MCF 10A (cell line): ENCODE measurements around the gene TNIK. TPM values are rescaled to one million over a fixed set of nuclear protein-coding genes. Genes with fewer than 3 reads are reported as not detected.
"Not testable (repeated sequence)": the region's sequence is repeated elsewhere in the genome, so short reads cannot be mapped to it uniquely, and the experiment has no call there.

Experiments
- BruUV-seq: library from RNA; stranded (reverse); fragments of 400-500 nt; replicated peaks from 2 replicates; lab custom pipeline; 2021; lab: Mats Ljungman, UMichigan
- CTCF ChIA-PET: fragments of 300-600 bp; sonication (Branson Sonifier 250); formaldehyde crosslinking; extraction: SDS; loops from one replicate; lab custom pipeline; 2021; ENCODE audit warnings: antibody characterized with exemption, inconsistent platforms; lab: Yijun Ruan, JAX
- POLR2A ChIA-PET: fragments of 300-600, 350-650 bp; sonication (Branson Sonifier 250); formaldehyde crosslinking; extraction: SDS; loops from one replicate; lab custom pipeline; 2020; ENCODE audit warnings: antibody characterized with exemption, inconsistent platforms; lab: Yijun Ruan, JAX
- DNase-seq: peaks from one replicate; pipeline ENCODE4 v3.0.0-alpha.2; 2018; ENCODE audit not compliant: unreplicated experiment
- H3K27ac Mint-ChIP-seq: one replicate; pipeline ENCODE4 v1.8.0; 2022; ENCODE audit warnings: mild to moderate bottlenecking, low read depth, mixed read lengths; ENCODE audit not compliant: unreplicated experiment
- H3K27me3 Mint-ChIP-seq: one replicate; pipeline ENCODE4 v1.8.0; 2022; ENCODE audit warnings: mixed read lengths; ENCODE audit not compliant: insufficient read depth, unreplicated experiment
- H3K36me3 Mint-ChIP-seq: one replicate; pipeline ENCODE4 v1.8.0; 2022; ENCODE audit warnings: mild to moderate bottlenecking, moderate library complexity, mixed read lengths; ENCODE audit not compliant: insufficient read depth, unreplicated experiment
- H3K4me1 Mint-ChIP-seq: one replicate; pipeline ENCODE4 v1.8.0; 2022; ENCODE audit warnings: mixed read lengths; ENCODE audit not compliant: insufficient read depth, unreplicated experiment
- H3K4me3 Mint-ChIP-seq: one replicate; pipeline ENCODE4 v1.8.0; 2022; ENCODE audit warnings: mild to moderate bottlenecking, moderate library complexity, mixed read lengths; ENCODE audit not compliant: unreplicated experiment
- H3K9me3 Mint-ChIP-seq: one replicate; pipeline ENCODE4 v1.8.0; 2022; ENCODE audit warnings: mixed read lengths; ENCODE audit not compliant: unreplicated experiment
- CTCF ChIP-seq: fragments of 200-600 bp; IDR thresholded peaks from one replicate; pipeline ENCODE4 v1.8.0; 2022; ENCODE audit warnings: antibody characterized with exemption, mild to moderate bottlenecking; ENCODE audit not compliant: unreplicated experiment
- intact Hi-C: fragments of 100-400 bp; cut with micrococcal nuclease; formaldehyde crosslinking; loops from 2 replicates; pipeline ENCODE4 v1.14.1; 2022
- total RNA-seq: library from RNA; stranded (reverse); gene quantifications from 2 replicates; pipeline ENCODE4 v1.2.3, GENCODE V29; 2022

Gene TNIK
- total RNA-seq, 1 experiment from 2014 or later: 3.4 TPM

- no peak for DNase-seq
- intact Hi-C loops: no loop called here
- Mint-ChIP-seq H3K4me3 (no peak overlapping the region), H3K36me3 (no peaks in the 10 kb centered on the region), H3K27ac (no peak overlapping the region), H3K9me3 (no peaks in the 10 kb centered on the region), H3K27me3 (no peaks in the 10 kb centered on the region), H3K4me1 (no peaks in the 10 kb centered on the region)
- no TSS peak for BruUV-seq
- CTCF ChIA-PET: no interaction called here
- POLR2A ChIA-PET: no interaction called here
- TF ChIP-seq CTCF: no peak
Measured at GRCh38 chr3:171429635-171430034, 30.6 kb downstream of the TNIK start.

- no peak overlapping the region for H3K27ac Mint-ChIP-seq
- DNase-seq: no peak
- no peaks in the 10 kb centered on the region for H3K4me1 Mint-ChIP-seq
- intact Hi-C loops: no loop called here
- no peaks in the 10 kb centered on the region for H3K36me3 Mint-ChIP-seq
- H3K4me3 Mint-ChIP-seq: no peak overlapping the region
- no peak for TF ChIP-seq CTCF
- BruUV-seq: no TSS peak
- POLR2A ChIA-PET: interaction anchor here (0.8 to 1.1 kb wide), 2 partner anchors 18 to 31 kb away, joined by 3 to 4 read pairs; no protein-coding TSS in a partner anchor
- CTCF ChIA-PET: interaction anchor here (0.5 to 0.6 kb wide), 2 partner anchors 87 to 248 kb away, joined by 3 to 4 read pairs; no protein-coding TSS in a partner anchor
- H3K9me3 Mint-ChIP-seq: no peaks in the 10 kb centered on the region
- H3K27me3 Mint-ChIP-seq: no peaks in the 10 kb centered on the region
Measured at GRCh38 chr3:171428892-171429291, 31.3 kb downstream of the TNIK start.

- Mint-ChIP-seq H3K4me1 (no peaks in the 10 kb centered on the region), H3K27ac (no peak overlapping the region), H3K36me3 (no peaks in the 10 kb centered on the region), H3K27me3 (no peaks in the 10 kb centered on the region), H3K4me3 (no peak overlapping the region), H3K9me3 (no peaks in the 10 kb centered on the region)
- no peak for TF ChIP-seq CTCF
- POLR2A ChIA-PET: interaction anchor here (0.8 to 2.1 kb wide), 3 partner anchors 11 to 31 kb away, joined by 3 to 5 read pairs (median 4); no protein-coding TSS in a partner anchor
- no peak for DNase-seq
- no TSS peak for BruUV-seq
- intact Hi-C loops: no loop called here
- CTCF ChIA-PET: interaction anchor here (0.7 to 1.2 kb wide), 2 partner anchors 16 to 130 kb away, joined by 3 to 4 read pairs; no protein-coding TSS in a partner anchor
Measured at GRCh38 chr3:171428321-171428787, 31.9 kb downstream of the TNIK start.

- Mint-ChIP-seq H3K9me3 (no peaks in the 10 kb centered on the region), H3K27ac (no peak overlapping the region), H3K27me3 (no peaks in the 10 kb centered on the region), H3K4me3 (no peak overlapping the region), H3K4me1 (no peaks in the 10 kb centered on the region), H3K36me3 (no peaks in the 10 kb centered on the region)
- BruUV-seq: no TSS peak
- ChIA-PET CTCF (interaction anchor here (0.7 to 1.2 kb wide), 3 partner anchors 11 to 130 kb away, joined by 3 to 4 read pairs (median 4); no protein-coding TSS in a partner anchor), POLR2A (interaction anchor here (1.1 to 2.1 kb wide), 2 partner anchors 11 to 19 kb away, joined by 3 to 5 read pairs; no protein-coding TSS in a partner anchor)
- no peak for DNase-seq
- intact Hi-C loops: no loop called here
- TF ChIP-seq CTCF: no peak
Measured at GRCh38 chr3:171427771-171428320, 32.4 kb downstream of the TNIK start.

- BruUV-seq, H3K27ac Mint-ChIP-seq, DNase-seq, H3K4me3 Mint-ChIP-seq, H3K4me1 Mint-ChIP-seq, intact Hi-C loops, H3K36me3 Mint-ChIP-seq, H3K9me3 Mint-ChIP-seq, CTCF ChIA-PET, POLR2A ChIA-PET, H3K27me3 Mint-ChIP-seq: not testable (repeated sequence)
Measured at GRCh38 chr3:171424063-171424462, 36.1 kb downstream of the TNIK start.

GRCh38 chr3:171422855-171423254 lies 37.4 kb downstream of the TNIK start:
- intact Hi-C loops, H3K27ac Mint-ChIP-seq, H3K27me3 Mint-ChIP-seq, H3K9me3 Mint-ChIP-seq, H3K4me1 Mint-ChIP-seq, BruUV-seq, H3K36me3 Mint-ChIP-seq, DNase-seq, H3K4me3 Mint-ChIP-seq: not testable (repeated sequence)
- ChIA-PET CTCF (interaction anchor here (0.7 kb wide), 1 partner anchor 135 kb away, joined by 3 read pairs; no protein-coding TSS in a partner anchor), POLR2A (interaction anchor here (1.3 kb wide), 1 partner anchor 69 kb away, joined by 3 read pairs; no protein-coding TSS in a partner anchor)
